Stomach (tissue), 4 donors: Measurements from ENCODE around the gene RBM3.

Source experiments
- POLR2A ChIP-seq, 4 donors: fragments of 450-650 bp; IDR thresholded peaks; one replicate each; pipeline ENCODE4 v1.6.1; 2016; ENCODE audit warnings: antibody characterized with exemption in 4 of 4, control low read depth in 2 of 4, mild to moderate bottlenecking in 1 of 4, moderate library complexity in 1 of 4
- POLR2AphosphoS5 ChIP-seq, 3 donors: sonication (generic); formaldehyde crosslinking; IDR thresholded peaks; one replicate each; pipeline ENCODE4 v1.6.1; 2016; ENCODE audit warnings: antibody characterized with exemption in 3 of 3
- TF ChIP-seq, protein P1 (sequence below), 7 experiments: fragments of 450-650 bp in 4 of 7; fragments of 200-600 bp in 3 of 7; sonication (generic) in 3 of 7; IDR thresholded peaks; one replicate each; pipeline ENCODE4 v1.5.1; 2016 to 2019; ENCODE audit warnings: antibody characterized with exemption in 7 of 7, control low read depth in 2 of 7, mild to moderate bottlenecking in 1 of 7

DNA sequence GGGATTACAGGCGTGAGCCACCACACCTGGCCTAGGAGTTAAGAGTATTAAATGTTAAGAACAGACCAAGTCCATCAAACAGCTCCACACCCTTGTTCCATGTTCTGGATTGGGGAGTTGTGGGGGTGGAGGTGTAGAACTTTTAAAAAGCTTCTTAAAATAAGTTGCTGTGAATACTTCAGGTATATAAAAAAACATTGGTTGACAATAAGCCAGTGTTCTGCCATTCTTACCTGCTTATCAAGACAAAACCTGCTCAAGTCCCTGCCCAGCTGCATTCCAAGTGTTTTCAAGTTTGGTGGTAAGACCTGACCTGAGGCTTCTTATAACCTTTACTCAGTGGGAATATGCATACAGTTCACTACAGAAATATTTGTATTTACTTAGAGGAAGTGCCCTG, 6.4 kb downstream of the RBM3 start:
- TF ChIP-seq, protein P1, sequence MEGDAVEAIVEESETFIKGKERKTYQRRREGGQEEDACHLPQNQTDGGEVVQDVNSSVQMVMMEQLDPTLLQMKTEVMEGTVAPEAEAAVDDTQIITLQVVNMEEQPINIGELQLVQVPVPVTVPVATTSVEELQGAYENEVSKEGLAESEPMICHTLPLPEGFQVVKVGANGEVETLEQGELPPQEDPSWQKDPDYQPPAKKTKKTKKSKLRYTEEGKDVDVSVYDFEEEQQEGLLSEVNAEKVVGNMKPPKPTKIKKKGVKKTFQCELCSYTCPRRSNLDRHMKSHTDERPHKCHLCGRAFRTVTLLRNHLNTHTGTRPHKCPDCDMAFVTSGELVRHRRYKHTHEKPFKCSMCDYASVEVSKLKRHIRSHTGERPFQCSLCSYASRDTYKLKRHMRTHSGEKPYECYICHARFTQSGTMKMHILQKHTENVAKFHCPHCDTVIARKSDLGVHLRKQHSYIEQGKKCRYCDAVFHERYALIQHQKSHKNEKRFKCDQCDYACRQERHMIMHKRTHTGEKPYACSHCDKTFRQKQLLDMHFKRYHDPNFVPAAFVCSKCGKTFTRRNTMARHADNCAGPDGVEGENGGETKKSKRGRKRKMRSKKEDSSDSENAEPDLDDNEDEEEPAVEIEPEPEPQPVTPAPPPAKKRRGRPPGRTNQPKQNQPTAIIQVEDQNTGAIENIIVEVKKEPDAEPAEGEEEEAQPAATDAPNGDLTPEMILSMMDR (IDR thresholded peaks at IDR 0.05): no peak
- TF ChIP-seq POLR2AphosphoS5 (IDR thresholded peaks at IDR 0.05) (no peak), POLR2A (IDR thresholded peaks at IDR 0.05) (no peak)
